ENCODE measurements around the gene MYO10.

- TF ChIP-seq CTCF (IDR thresholded peaks at IDR 0.05) (no peak), EP300 (IDR thresholded peaks at IDR 0.05) (no peak)
These were observed 116.4 kb downstream of the MYO10 start for GRCh38 chr5:16819522-16820167.

Data from upper lobe of left lung (tissue), 4 donors.